Daoy (cell line): ENCODE results near the gene ATOSB. TPM values are rescaled to one million over a fixed set of nuclear protein-coding genes. Genes with fewer than 3 reads are reported as not detected.
A peak's percentile ranks its signal among the peaks of the same experiment; 100 is the strongest.

Experiments
- DNase-seq: peaks from one replicate; pipeline ENCODE4 v3.0.0-alpha.2; 2015; ENCODE audit warnings: low read depth
- total RNA-seq: library from RNA; depleted of rRNA; stranded (reverse); fragments of >200 nt; shearing (Covaris generic); gene quantifications from 2 replicates; pipeline ENCODE4 v1.2.3, GENCODE V29; 2014

The ATOSB gene
- total RNA-seq, 1 experiment from 2014 or later = 4.7 TPM

DNA sequence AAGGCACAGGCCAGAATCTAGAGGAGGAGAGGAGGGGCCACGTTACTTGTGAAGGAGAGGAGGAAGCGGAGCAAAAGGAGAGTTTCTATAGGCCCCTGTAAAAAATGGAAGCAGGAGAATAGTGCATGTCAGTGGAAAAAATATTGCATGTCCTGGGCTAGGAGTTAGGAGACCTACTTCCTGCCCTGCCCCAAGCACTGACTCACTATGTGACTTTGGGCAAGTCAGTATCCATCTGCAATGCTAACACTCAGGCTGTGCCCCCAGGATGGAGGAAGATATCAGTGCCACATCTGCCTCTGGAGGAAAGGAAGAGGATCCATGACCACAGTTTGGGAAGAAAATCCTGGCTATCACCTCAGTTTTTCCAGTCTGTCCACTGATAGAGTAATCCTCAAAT is 26.2 kb downstream of the ATOSB start:
- DNase-seq = no peak

DNA sequence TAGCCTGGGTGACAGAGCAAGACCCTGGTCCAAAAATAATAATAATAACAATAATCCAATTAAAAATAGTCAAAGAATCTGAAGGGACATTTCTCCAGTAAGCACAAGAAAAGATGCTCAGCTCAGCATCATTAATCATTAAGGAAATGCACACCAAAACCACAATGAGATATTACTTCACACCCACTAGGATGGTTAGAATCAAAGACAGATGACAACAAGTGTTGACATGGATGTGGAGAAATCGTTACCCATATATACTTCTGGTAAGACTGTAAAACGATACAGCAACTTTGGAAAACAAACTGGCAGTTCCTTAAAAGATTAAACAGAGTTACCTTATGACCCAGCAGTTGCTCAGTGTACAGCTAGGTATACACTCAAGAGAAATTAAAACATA is 30.6 kb downstream of the ATOSB start:
- no peak for DNase-seq

DNA sequence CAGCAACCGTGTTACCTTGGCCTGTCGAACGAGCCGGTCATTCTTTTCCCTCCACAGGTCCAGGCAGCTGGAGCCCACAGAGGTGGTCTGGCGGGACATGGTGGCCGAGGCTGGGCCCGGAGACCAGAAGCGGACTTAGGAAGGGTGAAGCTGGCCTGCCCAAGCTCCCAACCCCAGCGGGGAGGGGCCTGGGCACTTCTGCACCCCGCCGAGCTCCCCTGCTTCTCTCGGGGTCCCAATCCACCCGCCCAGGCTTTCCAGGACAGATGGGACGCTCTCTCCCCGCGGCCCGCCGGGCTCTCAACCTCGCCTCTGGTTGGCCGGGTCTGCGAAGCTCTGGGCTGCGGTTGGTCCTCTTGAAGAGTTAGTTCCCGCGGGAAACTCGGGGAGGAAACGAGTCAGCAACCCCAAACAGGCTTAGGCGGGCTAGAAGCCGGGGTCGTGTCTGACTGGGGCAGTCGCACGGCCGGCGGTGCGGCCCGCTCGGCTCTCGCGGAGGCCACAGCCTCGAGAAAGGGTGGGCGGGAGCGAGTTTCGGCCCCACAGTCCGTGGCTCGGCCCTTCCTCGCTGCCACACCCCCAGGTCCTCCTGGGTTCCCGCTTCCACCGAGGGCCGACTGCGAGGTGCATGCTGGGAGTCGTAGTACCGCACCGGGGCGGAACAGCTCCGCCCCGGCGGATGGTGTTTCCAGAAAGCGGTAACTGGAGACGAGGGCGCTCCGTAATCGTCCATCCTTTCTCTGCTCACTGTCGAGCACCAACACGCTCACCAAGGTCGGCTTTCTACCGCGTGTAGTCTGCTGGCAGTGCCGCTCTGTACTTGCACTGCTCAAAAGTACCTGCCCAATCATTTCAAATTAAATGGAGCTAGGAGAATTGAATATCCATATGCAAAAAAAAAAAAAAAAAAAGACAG is 36.0 kb downstream of the ATOSB start, which contains the start of gene FANCG:
Gene FANCG (minus strand): TSS at position 517 of the 916 bp plus-strand sequence. CDS start 418 bp downstream, at position 99.
- DNase-seq = peak; percentile 96

DNA sequence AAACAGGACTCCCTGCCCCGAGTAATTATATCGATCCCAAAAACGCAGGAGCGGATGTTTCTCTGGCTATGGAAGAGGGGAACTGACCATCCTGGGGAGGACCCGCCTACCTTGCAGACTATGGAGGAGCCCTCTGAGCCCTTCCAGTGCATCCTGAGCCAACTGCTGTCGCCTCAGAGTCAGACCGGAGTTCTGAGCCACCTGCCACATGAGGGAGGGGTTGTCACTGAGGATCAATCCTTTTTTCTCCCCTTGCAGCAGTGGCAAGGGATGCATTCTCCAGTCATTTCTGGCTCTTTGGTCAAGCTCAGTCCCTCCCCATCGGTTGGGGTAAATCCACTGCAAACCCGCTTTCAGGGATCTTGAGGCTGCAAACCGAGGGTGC is 36.6 kb downstream of the ATOSB start:
- DNase-seq = no peak

DNA sequence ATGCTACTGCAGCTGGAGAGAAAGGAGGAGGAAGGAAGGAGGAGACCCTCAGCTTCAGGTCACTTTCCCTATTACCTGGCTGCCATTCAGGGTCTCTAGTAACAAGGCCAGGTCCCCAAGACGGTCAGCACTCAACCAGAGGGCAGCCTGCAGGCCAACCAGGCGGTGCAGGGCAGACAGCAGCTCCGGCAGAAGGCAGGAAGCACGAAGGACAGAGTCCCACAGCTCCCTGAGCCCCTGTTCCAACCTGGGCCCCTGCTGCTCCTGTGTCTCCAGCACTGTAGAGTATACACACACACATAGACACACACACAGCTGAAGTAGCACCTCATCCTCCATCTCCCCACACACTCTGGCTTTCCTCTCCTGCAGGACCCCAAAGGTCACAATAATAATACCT is 37.6 kb downstream of the ATOSB start:
- DNase-seq = no peak

DNA sequence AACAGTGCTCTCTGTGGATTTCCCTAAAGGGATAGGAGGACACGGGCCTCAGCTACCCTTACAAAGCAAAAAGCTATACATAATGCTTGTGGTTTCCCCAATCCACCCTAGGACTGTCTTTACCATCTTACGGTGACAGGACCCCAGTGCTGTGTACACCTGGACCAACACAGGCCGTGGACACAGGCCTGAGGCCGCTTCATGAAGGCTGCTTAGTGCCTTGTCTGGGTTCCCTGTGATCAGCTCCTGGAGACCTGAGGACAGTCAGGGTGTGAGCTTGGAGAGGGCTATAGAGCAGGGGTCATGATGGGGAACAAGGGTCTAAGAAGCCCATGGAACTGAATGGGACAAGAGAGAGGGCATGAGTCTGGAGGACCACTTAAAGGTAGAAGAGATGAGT is 38.8 kb downstream of the ATOSB start:
- DNase-seq = no peak

DNA sequence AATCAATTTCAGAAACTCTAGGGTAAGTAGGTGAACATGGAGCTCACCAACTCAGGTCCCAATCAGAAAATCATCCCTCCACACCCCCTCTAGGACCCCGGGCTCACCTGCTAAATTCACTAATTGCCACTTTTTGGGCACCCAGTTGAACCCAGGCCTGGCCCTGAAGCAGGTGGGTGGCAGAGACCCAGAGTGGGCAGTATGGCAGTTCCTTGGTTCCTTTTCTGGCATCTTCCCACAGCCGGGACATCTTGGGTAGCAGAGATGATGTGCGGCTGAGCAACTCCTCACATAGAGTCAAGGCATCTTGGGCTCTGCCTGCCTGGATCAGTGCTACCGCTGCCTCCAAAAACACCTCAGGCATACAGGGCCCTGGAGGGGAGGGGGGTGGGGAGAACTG is 40.3 kb downstream of the ATOSB start:
- no peak for DNase-seq

DNA sequence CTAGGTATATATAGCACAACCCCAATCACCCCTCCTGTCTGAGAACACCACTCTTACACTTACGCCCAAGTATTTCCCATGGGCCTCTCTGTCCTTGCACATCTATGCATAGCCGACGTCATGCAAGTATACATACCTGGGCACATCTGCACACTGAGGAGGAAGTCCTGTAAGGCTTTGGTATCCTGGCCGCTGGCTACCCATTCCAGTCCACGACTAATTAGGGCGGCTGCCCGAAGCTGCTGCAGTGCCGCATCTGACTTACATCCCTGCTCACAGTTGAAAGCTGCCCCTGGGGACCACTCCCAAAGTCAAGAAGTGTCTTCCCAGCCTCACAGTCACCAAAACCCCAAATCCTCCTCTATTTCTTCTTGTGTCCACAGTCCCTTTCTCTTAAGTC is 40.9 kb downstream of the ATOSB start:
- no peak for DNase-seq

DNA sequence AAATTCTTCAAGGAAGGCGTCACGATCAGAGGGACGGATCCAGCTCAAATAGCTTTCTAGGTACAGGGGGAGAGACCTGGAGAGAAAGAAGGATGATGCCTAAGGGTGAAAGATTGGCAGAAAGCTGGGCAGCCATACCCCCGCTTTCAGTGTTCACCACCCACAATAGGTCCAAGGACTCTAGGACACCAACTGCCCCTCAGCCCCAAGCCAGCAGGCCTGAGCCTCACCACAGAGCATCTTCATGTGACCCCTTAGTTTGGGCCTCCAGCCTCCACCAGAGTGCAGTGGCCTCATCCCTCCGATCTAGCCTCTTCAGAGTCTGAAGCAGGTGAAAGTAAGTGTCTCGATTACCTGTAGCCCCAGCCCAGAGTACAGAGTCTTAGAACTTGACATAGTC is 41.5 kb downstream of the ATOSB start:
- DNase-seq = no peak

DNA sequence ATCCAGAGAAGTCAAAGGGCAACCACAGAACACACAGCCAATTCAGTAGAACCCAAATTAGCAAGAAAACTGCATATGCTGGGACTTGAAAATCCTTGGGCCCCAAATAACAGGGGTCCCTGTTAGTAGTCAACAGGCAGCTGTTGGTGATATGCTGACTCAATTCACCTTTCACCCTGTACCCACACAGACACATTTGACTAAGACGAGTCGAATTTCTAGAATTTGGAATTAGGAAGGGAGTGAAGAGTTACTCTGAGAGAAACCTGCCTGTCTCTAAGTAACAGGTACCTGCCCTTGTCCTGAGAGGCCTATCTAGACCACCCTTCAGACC is 42.4 kb downstream of the ATOSB start:
- DNase-seq = no peak

DNA sequence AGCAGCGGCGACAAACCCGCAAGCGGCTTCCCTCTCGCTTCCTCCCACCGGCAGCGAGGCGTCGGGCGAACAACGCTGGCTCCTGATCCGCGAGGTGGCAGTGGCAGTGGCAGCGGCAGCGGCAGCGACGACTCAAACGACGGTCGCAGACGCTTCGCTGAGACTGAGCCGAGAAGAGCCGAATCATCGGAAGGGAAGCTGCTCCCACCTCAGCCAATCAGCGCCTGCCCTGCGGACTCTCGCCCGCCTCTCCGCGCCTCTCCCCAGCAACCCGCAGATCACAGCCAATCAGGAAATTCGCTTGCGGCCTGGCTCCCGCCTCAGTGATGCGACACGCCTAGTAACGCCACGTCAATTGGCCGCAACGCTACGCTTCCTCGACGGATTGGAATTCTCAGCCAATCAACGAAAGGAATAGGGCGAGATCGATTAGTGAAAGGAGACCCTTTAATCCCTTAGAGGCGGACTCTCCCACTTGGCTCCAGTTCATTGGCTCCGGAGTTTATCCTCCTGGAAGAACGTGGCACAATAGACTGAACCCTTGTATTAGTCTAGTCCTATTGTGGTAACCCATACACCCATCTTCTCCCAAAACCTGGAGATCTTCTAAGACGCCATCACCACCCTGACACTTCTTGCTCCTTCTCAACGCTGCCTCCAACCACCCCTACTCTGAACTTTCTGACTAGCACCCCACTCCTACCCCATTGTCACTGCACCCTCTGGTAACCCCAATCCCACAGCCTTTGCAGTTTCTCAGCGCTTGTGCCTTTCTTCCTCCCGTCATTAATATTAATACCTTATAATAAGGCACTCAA is 43.0 kb downstream of the ATOSB start, which contains the start of gene VCP:
Gene VCP (minus strand): TSS at position 165 of the 818 bp plus-strand sequence. CDS start 272 bp downstream, outside the sequence.
- DNase-seq = peak; percentile 100

DNA sequence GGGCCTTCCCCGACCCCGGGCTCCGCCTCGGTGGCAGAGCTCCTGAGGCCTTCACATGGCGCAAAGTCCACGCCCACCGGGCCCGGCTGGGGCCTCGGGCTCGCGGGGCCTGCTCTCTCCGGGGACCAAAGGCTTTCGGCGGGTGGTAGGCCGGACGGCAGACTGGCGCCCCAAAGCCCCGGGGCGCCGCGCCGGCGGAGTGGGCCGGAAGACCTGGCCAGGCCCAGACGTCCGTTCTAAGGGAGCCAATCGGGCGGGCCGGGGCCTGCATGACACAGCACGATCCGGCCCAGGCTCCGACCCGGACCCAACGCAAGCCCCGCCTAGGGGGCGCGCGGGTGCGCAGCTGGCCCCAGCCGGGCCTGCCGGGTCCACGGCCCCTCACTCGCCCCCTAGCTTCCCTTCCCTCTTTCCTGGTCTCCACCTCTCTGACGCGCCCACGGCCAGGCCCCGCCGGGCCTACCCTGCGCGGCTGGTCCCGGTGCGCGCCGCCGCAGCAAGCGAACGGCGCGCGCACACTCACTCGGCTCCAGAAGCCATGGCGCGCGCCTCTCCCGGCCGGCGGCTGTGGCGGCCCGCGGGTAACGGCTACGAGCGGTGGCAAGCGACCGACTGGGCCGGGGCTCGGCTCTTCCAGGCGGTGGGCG is 43.7 kb downstream of the ATOSB start:
- peak; percentile 92 for DNase-seq

DNA sequence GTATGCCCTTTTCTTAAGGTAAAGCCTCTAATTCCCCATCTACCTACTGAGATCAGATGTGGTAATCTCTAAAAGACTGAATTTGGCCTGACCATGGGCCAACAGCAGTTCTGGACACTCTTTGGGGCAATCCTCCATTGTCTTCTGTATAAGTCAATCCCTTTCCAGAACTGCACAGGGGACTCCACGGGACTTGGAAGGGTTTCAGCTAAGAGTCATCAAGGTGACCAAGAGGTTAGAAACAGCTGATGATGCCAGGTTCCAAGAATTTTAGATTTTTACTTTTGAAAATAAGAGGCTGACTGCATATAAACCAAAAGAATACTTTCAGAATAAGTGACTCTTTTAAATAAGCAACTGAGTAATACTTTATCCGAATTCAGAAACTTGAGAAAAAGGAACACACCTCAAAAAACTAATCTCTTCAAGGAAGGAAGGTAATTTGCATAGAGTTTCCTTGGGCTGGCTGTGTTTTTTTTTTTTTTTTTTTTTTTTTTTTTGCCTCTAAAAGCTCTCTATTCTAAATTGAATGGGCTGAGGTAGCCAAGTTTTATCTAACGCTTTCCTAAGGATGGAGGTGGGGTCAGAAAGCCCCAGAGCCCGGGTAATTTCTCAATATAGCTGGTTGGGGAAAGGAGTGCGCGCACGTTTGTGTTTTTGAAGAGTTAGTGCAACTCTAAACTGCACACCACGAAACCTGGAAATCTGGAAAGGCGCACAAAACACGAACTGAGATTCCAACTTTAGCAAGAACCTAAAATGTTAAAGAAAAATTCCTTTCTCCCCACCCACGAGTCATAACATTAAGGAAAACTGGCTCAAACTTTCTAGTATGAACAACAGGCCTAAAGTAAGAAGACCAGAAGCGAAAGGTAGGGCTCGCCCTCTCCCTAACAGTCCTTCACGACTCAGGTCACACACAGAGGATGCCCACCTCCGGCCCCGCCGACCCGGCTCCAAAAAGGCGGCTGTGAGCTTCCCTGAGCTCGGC is 44.5 kb downstream of the ATOSB start:
- peak; percentile 21 for DNase-seq

DNA sequence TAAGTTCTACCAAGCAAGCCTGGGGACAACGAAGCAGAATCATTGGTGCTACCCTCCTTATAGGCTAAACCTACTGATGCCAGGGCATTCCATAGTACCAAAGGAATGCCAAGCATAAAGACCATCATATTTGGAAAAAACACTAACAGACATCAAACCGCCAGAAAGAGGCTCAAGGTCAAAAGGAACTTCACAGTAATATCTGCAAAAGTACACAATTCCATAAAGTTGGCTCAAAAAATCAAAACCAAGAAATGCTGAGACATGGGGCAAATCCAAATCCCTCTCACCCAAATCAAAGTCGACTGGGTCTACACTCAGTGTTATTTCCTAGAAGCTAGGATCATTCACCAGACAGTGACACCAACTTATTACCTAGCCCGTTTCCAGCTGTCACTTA is 46.6 kb downstream of the ATOSB start:
- DNase-seq = no peak

DNA sequence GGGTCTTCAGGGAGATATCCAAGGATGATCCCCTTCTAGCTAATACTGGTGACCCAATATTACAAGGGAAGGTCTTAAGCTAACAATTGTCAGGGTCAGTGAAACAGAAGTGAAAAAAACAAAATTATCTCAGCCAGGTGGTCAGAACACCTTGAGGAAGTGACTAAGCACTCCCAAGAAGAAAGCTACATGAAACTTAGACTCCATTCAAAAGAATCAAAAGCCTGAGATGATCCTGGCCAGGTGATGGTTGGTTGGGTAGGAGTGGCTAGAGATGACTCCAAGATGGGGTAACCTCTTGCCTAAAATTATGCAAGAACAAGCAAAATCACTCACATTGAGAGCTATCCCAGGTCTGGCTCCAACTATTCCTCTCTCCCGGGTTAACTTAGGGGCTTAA is 48.6 kb downstream of the ATOSB start:
- no peak for DNase-seq

DNA sequence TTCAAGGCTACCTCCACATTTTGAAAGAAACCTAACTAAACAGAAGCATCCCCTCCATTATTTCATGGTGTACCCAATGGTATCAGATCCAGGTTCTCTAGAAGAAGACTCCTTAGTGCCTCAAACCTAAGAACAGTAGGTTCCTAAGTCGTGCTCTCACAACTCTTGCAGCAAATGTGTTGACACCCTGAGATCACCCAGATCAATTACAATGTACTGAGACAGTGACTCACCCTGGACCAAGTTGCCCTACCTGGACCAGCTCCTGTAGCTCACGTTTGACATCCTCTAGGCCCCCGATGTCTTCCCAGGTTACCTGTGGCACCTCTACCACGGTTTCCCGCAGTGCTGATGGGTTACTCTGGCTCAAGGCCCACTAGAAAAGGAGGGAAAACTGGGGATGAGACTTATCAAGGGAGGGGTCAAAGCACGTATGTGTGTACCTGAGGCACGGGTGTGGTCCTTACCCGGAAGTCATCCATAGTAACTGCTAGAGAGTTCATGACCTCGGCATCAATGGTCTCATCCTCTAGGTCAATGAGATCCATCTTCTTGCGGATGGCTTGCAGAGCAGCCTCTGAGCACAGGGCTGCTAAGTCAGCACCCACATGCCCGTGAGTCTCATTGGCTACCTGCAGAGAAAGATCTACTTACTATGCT is 55.0 kb downstream of the ATOSB start:
- DNase-seq = no peak

DNA sequence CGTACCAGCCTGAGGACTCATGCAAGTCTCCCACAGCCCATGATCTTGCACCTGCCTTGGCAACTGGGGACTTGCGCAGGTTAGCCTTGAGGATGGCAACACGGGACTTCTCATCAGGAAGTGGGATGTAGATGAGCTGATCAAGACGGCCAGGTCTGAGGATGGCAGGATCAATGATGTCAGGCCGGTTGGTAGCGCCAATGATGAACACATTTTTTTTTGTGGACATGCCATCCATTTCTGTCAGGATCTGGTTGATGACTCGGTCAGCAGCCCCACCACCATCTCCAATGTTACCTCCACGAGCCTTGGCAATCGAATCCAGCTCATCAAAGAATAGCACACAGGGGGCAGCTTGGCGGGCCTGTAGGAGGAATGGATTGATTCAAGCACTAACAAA is 56.2 kb downstream of the ATOSB start:
- no peak for DNase-seq

DNA sequence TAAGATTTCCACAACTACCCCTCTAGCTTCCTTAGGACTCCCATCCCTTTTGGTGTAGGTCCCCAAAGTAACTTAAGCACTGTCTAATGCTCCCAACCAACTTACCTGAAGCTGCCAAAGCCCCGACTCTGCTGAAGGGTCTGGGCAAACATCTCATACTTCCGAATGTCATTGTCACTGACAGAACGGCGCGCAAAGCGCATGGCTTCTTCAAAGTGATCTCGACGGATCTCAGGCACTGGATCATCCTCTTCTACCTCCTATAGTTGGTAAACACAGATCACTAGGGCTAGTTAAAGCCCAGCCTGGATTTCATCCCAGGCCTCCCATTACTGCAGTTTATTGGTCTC is 58.4 kb downstream of the ATOSB start:
- DNase-seq = no peak

DNA sequence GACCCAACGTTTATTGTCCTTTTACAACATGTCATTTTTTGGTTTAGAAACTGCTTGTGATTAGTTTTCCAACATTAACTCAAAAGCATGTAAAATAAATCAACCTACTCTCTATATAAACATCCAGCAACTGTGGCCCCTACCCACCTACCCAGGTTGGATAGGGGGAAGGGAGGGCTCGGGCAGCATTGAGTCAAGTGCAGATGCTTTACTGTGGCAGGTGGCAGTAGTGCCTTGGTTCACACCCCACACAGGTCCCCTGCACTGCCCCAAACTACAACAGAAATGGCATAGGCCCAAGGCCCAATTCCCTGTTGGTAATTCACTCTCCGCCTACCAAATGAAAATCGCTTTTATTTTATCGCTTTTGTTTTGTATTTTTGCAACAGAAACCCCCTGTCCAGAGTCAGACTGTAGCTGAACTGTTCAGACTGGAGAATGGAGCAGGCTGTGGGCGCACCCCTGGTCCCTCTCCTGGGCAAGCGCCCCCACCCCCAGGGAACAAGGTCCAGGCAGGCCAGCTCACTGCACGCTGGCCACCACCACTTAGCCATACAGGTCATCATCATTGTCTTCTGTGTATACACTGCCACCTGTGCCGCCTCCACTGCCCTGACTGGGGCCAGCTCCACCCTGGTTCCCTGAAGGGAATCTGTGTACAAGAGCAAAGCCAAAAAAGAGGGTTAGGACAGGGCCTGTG is 58.9 kb downstream of the ATOSB start:
- DNase-seq = no peak
